ENCODE results near the gene NUDT4.
A peak's percentile ranks its signal among the peaks of the same experiment; 100 is the strongest.
"Not testable (repeated sequence)": the region's sequence is repeated elsewhere in the genome, so short reads cannot be mapped to it uniquely, and the experiment has no call there.

The NUDT4 gene

DNA sequence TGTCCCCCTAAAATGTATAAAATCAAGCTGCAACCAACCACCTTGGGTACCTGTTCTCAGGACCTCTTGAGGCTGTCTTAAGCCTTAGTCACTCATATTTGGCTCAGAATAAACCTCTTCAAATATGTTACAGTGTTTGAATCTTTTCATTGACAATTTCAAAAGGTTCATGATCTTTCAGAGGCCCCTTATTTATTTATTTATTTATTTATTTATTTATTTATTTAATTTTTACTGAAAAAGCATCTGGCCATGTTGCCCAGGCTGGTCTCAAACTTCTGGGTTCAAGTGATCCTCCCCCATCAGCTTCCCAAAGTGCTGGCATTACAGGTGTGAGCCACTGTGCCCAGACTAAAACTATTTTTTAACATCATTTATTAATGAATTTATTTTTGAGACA, 8.2 kb upstream of the NUDT4 start:
- DNase-seq = no peak

DNA sequence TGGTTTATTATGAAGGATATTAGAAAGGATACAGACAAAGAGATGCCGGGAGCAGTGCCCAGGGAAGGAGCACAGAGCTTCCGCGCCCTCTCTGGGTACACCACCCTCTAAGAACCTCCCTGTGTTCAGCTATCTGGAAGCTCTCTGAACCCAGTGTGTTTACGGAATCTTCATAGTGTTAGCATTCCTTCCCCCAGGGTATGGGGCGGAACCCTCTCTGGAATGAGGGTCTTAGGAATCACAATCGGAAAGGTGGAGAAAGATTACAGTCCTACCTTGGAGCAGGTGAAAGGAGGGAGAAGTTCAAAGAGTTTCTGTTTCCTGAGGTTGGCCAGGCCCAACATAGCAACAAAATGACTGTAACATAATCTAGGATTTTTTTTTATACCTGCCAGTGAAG, 6.8 kb upstream of the NUDT4 start:
- DNase-seq = no peak

DNA sequence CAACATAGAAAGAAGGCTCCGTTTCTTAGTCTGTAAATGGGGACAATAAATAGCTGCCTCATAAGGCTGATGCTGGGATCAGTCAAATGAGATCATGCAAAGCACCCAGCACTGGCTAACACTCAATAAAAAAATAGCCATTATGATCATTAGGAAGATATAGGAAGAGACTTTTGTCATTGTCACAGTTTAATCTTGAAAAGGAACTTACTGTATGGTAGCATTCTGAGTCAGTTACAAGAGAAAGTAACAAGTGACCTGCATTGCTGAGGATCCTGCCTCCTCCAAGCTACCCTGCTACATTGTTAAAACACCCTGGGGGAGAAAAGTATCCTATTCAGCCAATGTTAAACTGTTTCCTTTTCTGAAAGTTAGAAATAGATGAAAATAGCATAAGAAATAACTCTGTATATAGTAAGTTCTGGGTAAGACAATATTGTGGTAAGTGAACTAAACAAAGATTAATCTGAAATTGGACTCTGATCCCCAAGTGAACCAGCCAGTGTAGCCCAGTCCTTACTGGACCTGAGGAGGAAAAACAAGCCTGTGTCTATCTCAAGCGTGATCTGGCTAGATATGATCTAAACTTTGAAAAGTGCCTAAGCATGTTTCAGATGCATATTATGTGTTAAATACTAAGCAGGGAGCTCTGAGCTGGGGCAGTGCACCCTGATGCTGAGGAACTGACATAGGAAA, 3.6 kb upstream of the NUDT4 start:
- DNase-seq = no peak

DNA sequence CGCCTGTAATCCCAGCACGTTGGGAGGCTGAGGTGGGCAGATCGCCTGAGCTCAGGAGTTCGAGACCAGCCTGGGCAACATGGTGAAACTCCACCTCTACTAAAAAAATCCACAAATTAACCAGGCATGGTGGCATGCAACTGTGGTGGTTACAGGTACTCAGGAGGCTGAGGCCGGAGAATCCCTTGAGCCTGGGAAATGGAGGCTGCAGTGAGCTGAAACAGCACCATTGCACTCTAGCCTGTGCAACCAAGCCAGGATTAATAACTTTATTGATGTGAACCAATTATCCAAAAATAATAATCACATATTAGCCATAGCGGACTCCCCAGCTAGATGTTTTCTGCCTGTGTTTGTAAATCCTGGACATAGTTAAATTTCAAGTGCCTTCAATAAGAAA, 1.8 kb upstream of the NUDT4 start:
- DNase-seq = no peak

DNA sequence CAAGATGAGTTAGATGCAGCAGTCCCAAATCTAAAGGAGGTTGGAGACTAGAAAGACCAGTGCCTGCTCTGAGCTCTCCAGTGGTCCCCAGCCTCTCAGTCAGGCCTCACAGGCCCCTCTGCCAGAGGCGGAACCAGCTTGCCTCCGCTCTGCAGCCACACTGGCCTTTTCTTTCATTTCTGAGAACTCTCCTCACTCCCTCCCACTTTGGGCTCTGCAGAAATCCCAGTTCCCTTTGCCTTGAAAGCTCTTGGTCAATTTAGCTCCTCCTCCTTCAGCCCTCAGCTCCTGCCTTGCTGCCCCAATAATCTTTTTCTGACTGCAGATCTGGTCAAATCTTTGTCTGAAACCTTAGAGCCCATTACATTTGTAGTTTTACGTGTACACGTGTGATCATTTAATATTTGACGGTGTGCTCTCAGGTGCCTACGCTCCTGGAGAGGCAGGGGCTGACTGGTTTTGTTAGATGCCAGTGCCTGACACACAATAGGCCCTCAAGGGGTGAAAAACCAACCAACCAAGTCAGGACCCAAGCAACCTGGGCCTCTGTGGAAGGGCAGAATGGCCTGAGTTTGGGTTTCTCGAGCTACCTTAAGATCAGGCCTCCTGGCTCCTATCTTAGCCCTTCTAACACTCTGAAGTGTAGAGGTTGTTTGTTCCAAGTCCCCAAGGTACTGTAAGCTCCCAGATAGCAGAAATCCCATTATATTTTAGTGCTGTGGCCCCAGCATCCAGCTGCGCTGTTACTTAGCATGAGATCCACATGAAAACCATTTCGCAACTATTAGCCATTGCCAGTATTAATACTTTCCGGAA, 1.1 kb upstream of the NUDT4 start:
- no peak for DNase-seq

DNA sequence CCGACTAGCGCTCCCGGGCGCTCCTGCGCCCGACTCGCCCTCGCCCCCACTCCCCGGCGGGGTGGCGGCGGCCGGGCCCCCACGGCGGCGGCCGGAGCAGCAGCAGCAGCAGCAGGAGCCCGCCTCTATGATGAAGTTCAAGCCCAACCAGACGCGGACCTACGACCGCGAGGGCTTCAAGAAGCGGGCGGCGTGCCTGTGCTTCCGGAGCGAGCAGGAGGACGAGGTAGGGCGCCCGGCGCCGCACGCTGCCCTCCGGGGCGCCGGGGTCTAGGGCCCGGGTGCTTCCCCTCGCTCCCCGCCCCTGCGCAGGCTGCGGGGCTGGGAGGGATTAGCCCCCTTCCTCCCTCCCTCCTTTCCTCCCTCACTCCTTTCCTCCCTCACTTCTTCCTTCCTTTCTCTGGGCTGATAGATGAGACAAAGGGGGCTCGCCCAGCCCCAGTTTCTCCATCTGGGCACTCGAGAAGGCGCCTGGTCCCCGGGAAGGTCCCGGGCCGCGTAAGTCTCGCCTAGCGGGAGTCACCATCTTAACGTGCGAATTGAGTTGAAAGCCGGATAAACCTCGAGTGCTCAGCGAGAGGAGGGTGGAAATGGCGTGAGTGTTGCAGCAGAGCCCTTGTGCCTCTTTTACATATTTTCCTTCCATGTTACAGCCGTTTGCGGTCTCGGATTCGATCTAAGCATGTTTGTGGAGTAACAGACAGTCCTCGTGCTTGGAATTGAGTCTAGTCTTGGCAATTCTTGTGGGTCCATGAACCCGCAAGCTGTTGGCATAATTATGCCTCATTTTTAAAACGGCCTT, 672 bp downstream of the NUDT4 start:
- DNase-seq = not testable (repeated sequence)

DNA sequence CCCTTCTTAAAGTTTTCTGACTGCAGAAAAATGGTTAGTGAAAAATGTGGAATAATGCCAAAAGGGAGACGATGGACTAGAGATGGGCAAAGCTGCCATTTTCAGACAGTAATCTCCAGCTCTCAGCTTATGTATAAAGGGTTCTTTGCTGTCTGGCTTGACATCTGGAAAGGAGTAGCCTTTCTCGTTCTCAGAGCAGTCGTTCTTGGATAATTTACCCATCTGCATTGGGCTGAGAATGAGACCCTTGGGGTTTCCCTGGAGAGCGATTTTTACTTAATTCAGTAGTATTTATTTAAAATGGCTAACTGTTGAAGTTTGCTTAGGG, 1.2 kb downstream of the NUDT4 start:
- DNase-seq = no peak

DNA sequence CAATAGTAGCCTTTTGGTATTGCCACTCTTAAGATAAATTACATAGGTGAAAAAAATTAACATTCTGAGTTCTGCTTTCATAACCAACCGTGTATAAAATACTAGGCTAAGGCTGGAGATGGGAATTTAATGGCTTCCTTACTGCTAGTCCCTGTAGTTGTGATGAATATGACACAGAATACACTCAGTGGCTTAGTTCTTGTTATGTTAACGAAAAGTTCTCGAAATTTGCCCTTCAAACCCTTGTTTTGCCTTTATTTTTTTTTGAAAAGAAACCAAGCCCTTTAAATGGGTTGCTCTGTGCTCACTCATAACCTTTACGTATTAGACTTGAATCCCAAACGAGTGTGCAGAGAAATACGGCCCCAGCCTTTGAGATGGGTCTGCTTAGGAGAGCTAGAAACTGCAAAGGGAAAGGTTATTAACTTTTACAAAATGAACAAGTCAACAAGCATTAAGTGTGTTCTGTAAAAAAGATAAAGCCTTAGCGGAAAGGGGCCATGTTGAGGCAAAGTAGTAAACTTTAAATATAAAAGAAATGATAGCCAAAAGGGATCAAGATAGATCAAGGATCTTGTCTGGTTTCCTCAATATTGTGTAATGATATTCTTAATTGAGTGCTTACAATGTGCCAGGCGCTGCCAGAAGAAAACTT, 1.7 kb downstream of the NUDT4 start:
- DNase-seq = no peak

DNA sequence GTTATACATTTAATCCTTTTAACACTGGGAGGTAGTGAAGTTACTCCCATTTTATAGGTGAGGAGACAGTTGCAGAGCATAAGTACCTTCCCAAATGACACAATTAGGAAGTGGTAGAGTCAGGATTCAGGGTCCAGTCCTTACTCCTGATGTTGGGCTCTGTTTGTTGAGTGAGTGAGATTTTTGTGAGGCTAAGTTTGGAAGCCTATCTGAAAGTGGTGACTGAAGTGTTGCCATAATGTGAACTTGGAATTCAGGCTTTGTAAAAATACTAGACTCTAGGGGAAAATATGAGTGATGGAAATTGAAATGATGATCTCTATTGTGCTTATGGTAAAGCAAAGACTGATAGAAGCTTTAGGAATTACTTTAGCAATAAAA, 2.2 kb downstream of the NUDT4 start:
- no peak for DNase-seq

DNA sequence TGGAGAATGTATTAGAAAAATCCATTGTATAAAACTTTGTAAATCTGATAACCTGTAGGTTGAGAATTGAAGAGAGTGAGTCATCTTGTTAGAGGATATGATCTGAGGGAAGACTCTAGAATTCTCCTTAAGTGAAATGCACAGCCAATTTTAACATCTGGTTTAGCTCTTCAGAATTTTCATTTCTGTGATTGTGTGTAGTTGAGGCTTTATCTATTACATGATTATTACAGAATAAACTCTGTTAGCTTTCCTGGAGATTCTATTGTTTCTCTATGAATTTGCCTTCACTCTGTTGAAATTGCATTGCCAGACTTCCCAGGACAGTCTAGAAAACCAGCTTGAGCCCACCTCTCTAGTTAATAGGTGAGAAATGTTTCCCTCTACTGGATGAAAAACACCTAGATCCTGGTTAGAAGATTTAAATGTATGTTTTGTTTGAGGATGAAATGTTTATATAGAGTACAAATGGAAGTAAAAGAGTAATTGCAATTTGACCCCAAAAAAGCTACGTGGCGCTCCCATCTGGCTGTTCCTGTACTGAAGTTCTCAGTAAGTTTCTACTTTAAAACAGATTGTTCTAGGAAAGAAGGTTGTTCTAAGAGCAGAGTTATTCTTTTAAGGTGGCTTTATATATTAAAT, 2.9 kb downstream of the NUDT4 start:
- peak; percentile 23 for DNase-seq

DNA sequence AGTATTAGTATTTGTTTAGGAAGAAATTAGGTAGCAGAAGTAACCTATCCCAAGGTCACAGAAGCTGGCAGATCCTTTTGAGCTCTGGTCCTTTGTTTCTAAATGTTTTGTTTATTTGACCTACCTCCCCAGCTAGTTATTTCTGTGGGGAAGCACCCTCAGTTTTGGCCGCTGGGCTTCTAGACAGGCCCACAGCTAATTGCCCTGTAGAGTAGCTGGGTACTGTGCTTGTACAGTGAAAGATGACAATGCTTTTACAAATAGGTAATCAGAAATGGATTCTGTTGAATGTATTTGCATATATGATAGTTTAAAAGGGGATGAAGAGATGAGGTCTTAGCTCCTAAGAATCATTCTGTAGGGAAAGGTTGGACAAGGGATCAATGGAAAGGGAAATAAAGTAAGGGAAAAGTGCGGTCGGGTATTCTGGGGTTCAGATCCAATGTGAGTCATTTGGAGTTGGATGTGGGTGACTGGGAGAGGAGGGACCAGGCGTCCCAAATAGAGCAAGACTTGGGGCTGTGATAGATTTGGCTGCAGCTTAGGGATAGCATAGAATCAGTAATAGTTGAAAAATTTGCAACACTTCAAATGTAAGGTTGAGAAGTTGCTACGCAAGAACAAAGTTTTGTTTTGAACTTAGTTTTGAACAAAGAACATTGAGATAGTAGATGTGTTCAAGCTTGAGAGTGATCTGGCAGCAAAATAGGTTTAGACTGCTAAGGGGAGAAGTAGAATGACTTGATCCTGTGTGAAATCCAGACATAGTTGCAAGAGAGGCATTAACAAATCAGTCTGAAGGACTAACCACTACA, 3.6 kb downstream of the NUDT4 start:
- DNase-seq = no peak

DNA sequence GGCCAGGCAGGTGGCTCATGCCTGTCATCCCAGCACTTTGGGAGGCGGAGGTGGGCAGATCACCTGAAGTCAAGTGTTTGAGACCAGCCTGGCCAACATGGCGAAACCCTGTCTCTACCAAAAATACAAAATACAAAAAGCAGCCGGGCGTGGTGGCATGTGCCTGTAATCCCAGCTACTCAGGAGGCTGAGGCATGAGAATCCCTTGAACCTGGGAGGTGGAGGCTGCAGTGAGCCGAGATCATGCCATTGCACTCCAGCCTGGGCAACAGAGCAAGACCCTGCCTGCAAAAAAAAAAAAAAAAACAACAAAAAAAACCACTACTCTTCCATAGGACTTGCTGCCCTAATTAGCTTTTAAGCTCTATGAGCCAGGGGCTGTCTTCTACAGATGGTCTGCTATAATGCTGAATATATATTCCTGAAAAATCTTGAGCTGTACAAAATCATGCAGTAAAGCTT, 4.3 kb downstream of the NUDT4 start:
- not testable (repeated sequence) for DNase-seq

DNA sequence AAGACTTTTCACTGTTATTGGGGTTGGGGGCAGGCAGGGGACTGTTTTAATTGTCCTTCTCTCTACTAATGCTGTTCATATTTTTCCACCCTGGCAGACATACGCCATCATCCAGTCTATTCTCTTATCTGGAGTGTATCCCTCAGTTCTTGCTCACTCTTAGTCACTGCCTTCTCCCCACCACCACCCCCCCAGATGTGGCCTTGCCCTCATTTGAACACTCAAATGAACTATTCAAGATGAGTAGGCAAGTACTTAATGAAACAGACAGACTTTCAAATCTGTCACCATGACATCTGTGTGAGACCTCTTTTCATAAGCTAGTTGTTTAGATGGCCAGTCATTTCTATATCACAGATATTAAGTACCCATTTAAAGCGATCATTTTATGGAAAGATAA, 10.1 kb downstream of the NUDT4 start:
- DNase-seq = no peak

DNA sequence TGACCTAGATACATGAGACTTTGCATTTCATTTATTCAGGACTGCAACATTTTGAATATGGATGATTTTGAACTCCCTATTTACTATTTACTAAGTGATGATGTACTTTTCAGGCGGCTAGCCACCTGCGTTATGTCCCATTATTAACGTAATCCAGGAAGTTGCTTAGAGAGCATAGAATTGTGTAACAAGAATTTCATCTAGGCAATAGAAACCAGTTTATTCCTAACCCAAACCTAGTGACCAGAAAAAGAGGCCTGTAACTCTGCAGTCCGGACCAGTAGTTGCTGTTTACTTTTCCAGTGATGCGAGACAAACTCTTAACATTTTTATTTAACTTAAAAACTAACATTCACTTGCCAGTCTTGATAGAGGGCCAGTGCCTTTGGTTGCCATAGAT, 12.3 kb downstream of the NUDT4 start:
- no peak for DNase-seq

DNA sequence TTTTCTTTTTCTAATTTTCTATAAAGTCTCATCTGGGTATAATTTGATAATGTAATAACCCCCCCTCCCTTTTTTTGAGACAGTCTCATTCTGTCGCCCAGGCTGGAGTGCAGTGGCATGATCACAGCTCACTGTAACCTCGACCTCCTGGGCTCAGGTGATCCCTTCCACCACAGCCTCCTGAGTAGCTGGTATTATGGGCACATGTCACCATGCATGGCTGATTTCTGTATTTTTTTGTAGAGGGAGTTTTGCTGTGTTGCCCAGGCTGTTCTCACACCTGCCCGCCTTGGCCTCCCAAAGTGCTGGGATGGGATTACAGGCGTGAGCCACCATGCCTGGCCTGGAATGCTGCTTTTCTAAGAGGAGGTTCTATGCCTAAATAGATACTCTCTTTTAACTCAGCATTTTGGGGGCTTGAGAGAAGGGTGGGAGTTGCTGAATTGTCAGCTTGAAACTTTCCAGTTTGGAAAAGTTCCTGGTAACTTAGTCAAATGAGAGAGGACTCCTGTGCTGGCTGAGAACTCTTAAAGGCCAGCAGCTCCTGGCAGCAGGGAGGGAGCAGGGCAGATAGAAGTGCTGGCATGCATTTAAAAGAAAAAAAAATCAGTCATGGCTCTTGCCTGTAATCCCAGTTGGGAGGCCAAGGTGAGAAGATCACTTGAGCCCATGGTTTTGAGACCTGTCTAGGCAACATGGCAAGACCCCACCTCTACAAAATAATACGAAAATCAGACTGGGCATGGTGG, 13.0 kb downstream of the NUDT4 start:
- no peak for DNase-seq

DNA sequence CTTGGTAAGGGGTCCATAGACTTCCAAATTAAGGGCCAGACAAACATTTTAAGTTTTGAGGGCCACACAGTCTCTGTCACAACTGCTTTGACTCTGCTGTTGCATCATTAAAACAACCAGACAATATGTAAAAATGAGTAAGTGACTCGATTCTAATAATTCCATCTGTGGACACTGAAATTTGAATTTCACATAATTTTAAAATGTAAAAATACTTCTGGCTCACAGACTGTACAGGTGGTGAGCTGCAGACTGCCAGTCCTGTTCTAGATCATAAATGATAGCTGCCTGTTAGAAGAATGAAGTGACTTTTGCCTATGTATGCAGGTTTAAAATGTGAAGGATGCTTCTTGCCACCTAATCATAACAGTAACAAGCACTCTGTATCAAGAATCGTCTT, 15.7 kb downstream of the NUDT4 start:
- DNase-seq = no peak

DNA sequence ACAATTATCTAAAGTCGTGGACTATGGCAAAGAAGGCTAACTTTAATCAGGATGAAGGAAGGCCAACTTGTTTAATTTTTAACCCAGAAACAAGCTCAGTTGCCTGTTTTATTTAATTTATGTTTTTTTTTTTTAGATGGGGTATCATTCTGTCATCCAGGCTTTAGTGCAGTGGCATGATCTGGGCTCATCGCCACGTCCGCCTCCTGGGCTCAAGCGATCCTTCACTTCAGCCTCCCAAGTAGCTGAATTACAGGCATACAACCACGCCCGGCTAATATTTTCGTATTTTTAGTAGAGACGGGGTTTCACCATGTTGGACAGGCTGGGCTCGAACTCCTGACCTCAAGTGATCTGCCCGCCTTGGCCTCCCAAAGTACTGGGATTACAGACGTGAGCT, 19.7 kb downstream of the NUDT4 start:
- DNase-seq = no peak

DNA sequence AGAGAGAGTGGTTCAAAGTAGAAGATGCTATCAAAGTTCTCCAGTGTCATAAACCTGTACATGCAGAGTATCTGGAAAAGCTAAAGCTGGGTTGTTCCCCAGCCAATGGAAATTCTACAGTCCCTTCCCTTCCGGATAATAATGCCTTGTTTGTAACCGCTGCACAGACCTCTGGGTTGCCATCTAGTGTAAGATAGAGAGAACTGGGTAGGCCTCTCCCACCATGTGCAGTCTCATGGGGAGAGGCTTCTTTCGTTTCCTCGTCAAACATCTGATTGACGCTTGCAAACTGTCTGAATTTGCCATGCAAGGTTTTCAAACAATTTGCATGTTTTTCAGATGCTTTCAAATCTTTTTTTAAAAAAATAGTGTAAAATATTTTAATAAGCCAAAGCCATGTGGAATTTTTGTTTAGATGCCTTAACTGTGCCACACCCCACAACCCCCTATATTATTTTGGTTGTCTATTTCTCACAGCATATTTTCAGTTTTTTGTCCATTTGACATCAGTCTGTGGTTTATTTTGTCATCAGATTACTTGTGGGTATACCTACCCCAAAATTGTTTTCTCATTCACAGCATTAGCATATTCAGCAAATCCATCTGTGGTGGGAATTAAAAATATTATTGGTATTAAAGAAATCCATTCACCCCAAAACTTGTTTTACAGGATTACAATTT, 21.6 kb downstream of the NUDT4 start:
- DNase-seq = not testable (repeated sequence)

DNA sequence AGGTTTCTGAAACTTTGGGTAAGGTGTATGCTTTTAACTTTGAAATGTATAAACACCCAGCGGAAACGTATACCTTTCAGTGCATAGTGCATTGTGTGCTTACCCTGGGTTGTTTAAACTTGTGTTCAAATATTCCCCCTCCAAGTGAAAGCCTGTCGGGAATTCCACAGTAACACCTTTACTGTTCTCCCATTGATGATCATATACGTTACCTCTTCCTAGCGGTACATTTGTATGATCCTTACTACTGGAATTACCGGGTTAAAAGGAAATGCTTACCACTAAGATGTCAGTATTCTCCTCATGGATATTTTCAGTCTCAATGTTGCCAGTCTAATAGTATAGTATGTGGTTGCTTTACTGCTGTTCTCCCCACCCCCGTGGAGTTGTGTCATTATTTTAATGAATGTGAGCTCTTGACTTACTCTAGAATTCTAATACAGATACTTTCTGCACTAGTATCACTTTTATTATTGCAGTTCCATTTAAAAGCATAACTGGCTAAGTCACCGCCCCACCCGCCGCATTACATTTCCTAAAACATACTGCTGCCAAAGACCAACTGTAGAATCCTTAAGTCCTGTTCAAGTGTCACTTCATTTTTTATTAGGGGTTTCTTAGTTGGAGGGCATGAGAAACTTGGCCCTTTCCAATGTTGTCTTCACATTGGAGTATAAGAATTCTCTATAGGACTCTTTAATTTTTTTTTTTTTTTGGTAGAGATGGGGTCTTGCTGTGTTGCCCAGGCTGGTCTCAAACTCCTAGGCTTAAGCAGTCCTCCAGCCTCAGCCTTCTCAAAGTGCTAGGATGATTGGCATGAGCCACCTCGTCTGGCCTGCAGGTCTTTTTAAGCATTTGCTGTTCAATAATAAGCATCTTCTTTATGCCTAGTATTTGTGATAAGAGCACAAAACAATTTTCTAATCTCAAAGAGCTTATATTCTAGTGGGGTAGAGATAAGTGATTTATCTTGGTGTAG, 24.9 kb downstream of the NUDT4 start:
- DNase-seq = no peak
